Esophagus muscularis mucosa (tissue), 4 donors: ENCODE results near the gene GAPDH. TPM values are rescaled to one million over a fixed set of nuclear protein-coding genes. Genes with fewer than 3 reads are reported as not detected.
"Not testable (repeated sequence)": the region's sequence is repeated elsewhere in the genome, so short reads cannot be mapped to it uniquely, and the experiment has no call there.

Experiments used
- DNase-seq: peaks from one replicate; pipeline ENCODE4 v3.0.0-alpha.2; 2017; ENCODE audit errors: extremely low spot score
- H3K27ac ChIP-seq, 4 donors: fragments of 200-600 bp; sonication (generic); replicated peaks in 1 of 4; 1 replicate in 3 of 4; 2 replicates in 1 of 4; pipeline ENCODE4 v1.5.1; 2016 to 2019; ENCODE audit warnings: mild to moderate bottlenecking in 1 of 4
- H3K27me3 ChIP-seq, 4 donors: fragments of 200-600 bp; sonication (generic); one replicate each; pipeline versions ENCODE4 v1.5.1 to v1.6.0; 2016 to 2019
- H3K36me3 ChIP-seq, 4 donors: fragments of 200-600 bp; sonication (generic); one replicate each; pipeline ENCODE4 v1.5.1; 2016 to 2019
- H3K4me1 ChIP-seq, 4 donors: fragments of 200-600 bp; sonication (generic); one replicate each; pipeline ENCODE4 v1.5.1; 2016 to 2019
- H3K4me3 ChIP-seq, 4 donors: fragments of 200-600 bp; sonication (generic); 1 replicate in 2 of 4; 2 replicates in 2 of 4; pipeline ENCODE4 v1.5.1; 2016 to 2019; ENCODE audit warnings: mild to moderate bottlenecking in 4 of 4, moderate library complexity in 1 of 4
- H3K9me3 ChIP-seq, 4 donors: fragments of 200-600 bp; sonication (generic); 1 replicate in 3 of 4; 2 replicates in 1 of 4; pipeline ENCODE4 v1.5.1; 2016 to 2019
- EP300 ChIP-seq: sonication (generic); formaldehyde crosslinking; IDR thresholded peaks from one replicate; pipeline ENCODE4 v1.6.1; 2017; ENCODE audit warnings: antibody characterized with exemption
- POLR2A ChIP-seq: fragments of 450-650 bp; IDR thresholded peaks from one replicate; pipeline ENCODE4 v1.6.1; 2017; ENCODE audit warnings: antibody characterized with exemption, moderate library complexity, mild to moderate bottlenecking, low read depth
- POLR2AphosphoS5 ChIP-seq, 2 donors: sonication (generic); formaldehyde crosslinking; IDR thresholded peaks; one replicate each; pipeline ENCODE4 v1.6.1; 2017; ENCODE audit warnings: antibody characterized with exemption in 2 of 2
- WGBS: methylation state at CpG from one replicate; pipeline ENCODE4 v1.1.5; 2018; 5-methylcytosine and 5-hydroxymethylcytosine counted together
- intact Hi-C: fragments of 100-400 bp; cut with DNase I; formaldehyde crosslinking; loops from one replicate; pipeline ENCODE4 v1.15.1; 2023
- total RNA-seq, 4 donors: library from RNA; depleted of rRNA; stranded (reverse); fragments of >200 nt; gene quantifications; one replicate each; pipeline versions ENCODE4 v1.1.0 to v1.2.1, GENCODE V29; 2016
- TF ChIP-seq, protein P1 (sequence below), 3 experiments: fragments of 200-600 bp in 2 of 3; fragments of 450-650 bp in 1 of 3; sonication (generic) in 2 of 3; IDR thresholded peaks; one replicate each; pipeline ENCODE4 v1.5.1; 2017 to 2019; ENCODE audit warnings: antibody characterized with exemption in 3 of 3, mild to moderate bottlenecking in 2 of 3, moderate library complexity in 1 of 3

GAPDH gene
- total RNA-seq, 4 donors from 2014 or later: 2,279 to 3,578 (median 2,742) TPM

DNA sequence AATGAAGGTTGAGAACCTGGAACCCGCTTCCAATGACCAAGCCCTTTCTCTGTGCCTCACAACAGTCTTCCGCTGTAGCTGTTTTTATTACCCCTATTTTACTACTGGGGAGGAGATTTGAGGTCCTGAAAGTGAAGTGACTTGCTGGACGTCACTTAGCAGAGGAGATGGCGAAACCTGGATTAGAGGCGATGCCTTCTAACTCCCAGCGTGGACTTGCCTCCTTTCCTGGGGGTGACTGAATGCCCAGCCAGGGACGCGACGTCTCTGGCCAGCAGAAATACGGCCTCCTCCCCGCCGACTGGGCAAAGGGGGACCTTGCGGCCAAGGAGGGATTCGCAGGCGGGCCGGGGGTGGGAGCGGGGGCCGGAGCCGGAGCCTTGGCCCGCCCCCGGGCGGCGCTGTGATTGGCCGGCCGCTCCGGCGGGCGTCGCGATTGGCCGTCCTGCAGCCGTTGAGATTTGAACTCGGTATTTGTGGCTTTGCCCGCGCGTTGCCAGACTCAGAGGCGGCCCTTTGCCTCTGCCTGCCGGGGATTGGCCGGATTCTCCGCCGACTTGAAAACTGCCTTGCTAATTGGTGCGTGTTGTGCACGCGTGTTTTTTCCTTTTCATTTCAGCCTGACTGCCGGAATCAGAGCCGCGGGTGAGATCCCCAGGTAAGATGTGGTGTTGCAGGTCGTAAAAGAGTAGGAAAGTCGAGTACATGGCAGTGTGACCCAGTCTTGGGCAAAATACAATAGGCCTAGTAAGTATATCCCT is 40.6 kb upstream of the GAPDH start, which contains the start of gene NCAPD2:
Gene NCAPD2 (plus strand): TSS at position 606 of the 761 bp plus-strand sequence. CDS start 997 bp downstream, outside the sequence.
- peaks cover 0 to 44% (median 38%) of the 10 kb centered on the region in 4 donors for H3K36me3 ChIP-seq
- H3K27ac ChIP-seq: peak within 1 kb of the TSS; percentile 92 to 96 (median 96)
- no peaks in the 10 kb centered on the region for H3K9me3 ChIP-seq
- 0% methylated on average over 11 of the region's 49 CpGs for WGBS
- peaks cover 22 to 36% (median 26%) of the 10 kb centered on the region in 4 donors for H3K4me1 ChIP-seq
- DNase-seq: peak; percentile 98
- H3K4me3 ChIP-seq: peak within 1 kb of the TSS; percentile 61 to 85 (median 80)
- TF ChIP-seq, protein P1, sequence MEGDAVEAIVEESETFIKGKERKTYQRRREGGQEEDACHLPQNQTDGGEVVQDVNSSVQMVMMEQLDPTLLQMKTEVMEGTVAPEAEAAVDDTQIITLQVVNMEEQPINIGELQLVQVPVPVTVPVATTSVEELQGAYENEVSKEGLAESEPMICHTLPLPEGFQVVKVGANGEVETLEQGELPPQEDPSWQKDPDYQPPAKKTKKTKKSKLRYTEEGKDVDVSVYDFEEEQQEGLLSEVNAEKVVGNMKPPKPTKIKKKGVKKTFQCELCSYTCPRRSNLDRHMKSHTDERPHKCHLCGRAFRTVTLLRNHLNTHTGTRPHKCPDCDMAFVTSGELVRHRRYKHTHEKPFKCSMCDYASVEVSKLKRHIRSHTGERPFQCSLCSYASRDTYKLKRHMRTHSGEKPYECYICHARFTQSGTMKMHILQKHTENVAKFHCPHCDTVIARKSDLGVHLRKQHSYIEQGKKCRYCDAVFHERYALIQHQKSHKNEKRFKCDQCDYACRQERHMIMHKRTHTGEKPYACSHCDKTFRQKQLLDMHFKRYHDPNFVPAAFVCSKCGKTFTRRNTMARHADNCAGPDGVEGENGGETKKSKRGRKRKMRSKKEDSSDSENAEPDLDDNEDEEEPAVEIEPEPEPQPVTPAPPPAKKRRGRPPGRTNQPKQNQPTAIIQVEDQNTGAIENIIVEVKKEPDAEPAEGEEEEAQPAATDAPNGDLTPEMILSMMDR (IDR thresholded peaks at IDR 0.05): peak; percentile 19 to 67 (median 43)
- TF ChIP-seq POLR2A (peak; percentile 6), EP300 (no peak), POLR2AphosphoS5 (IDR thresholded peaks at IDR 0.05) (peak; percentile 23 to 86)
- H3K27me3 ChIP-seq: no peaks in the 10 kb centered on the region
- intact Hi-C loops: loop anchor here (2.0 kb wide), 1 partner anchor 39 kb away; no protein-coding TSS in a partner anchor

- H3K4me3 ChIP-seq: peak overlapping the region; percentile 61 to 85 (median 80)
- peaks cover 6 to 50% (median 44%) of the 10 kb centered on the region in 4 donors for H3K36me3 ChIP-seq
- TF ChIP-seq, protein P1 (IDR thresholded peaks at IDR 0.05): no peak
- TF ChIP-seq POLR2A: no peak
- no peak for TF ChIP-seq EP300
- TF ChIP-seq POLR2AphosphoS5 (IDR thresholded peaks at IDR 0.05): no peak
- intact Hi-C loops: loop anchor here (2.0 kb wide), 1 partner anchor 38 kb away; no protein-coding TSS in a partner anchor
- H3K4me1 ChIP-seq: peaks cover 22 to 36% (median 26%) of the 10 kb centered on the region in 4 donors
- no peak for DNase-seq
- H3K9me3 ChIP-seq: no peaks in the 10 kb centered on the region
- 0% methylated on average over 14 of the region's 14 CpGs for WGBS
- H3K27me3 ChIP-seq: no peaks in the 10 kb centered on the region
- H3K27ac ChIP-seq: peak overlapping the region; percentile 92 to 96 (median 96)
Measured at GRCh38 chr12:6494258-6494743, 40.0 kb upstream of the GAPDH start.

- H3K4me3 ChIP-seq: peak overlapping the region in 3 of 4 donors; percentile 9 to 85 (median 77)
- no peak for DNase-seq
- intact Hi-C loops: loop anchor here (2.0 kb wide), 1 partner anchor 38 kb away; no protein-coding TSS in a partner anchor
- no peaks in the 10 kb centered on the region for H3K9me3 ChIP-seq
- H3K27ac ChIP-seq: peak overlapping the region in 1 of 4 donors; percentile 92
- H3K4me1 ChIP-seq: peaks cover 22 to 36% (median 26%) of the 10 kb centered on the region in 4 donors
- peaks cover 10 to 57% (median 48%) of the 10 kb centered on the region in 4 donors for H3K36me3 ChIP-seq
- no peaks in the 10 kb centered on the region for H3K27me3 ChIP-seq
- TF ChIP-seq EP300 (no peak), POLR2A (no peak), POLR2AphosphoS5 (IDR thresholded peaks at IDR 0.05) (no peak)
- TF ChIP-seq, protein P1 (IDR thresholded peaks at IDR 0.05): no peak
- 50% methylated on average over 1 of the region's 1 CpG for WGBS
Measured at GRCh38 chr12:6494968-6495367, 39.3 kb upstream of the GAPDH start.

- WGBS: 69% methylated on average over 3 of the region's 3 CpGs
- H3K27me3 ChIP-seq, H3K4me3 ChIP-seq, H3K9me3 ChIP-seq, intact Hi-C loops, H3K27ac ChIP-seq, DNase-seq: not testable (repeated sequence)
- Histone ChIP-seq H3K4me1 (peaks cover 20 to 31% (median 21%) of the 10 kb centered on the region in 4 donors), H3K36me3 (peaks cover 10 to 46% (median 37%) of the 10 kb centered on the region in 4 donors)
Measured at GRCh38 chr12:6497291-6497690, 37.0 kb upstream of the GAPDH start.

- peaks cover 2 to 13% (median 3%) of the 10 kb centered on the region in 4 donors for H3K4me1 ChIP-seq
- TF ChIP-seq, protein P1 (IDR thresholded peaks at IDR 0.05): no peak
- no peak for TF ChIP-seq POLR2AphosphoS5 (IDR thresholded peaks at IDR 0.05)
- TF ChIP-seq POLR2A: no peak
- no peak for TF ChIP-seq EP300
- intact Hi-C loops: no loop called here
- WGBS: 86% methylated on average over 2 of the region's 2 CpGs
- no peaks in the 10 kb centered on the region for H3K9me3 ChIP-seq
- no peak for DNase-seq
- no peak overlapping the region for H3K4me3 ChIP-seq
- H3K27ac ChIP-seq: no peak overlapping the region
- peaks cover 10 to 62% (median 41%) of the 10 kb centered on the region in 4 donors for H3K36me3 ChIP-seq
- H3K27me3 ChIP-seq: no peaks in the 10 kb centered on the region
Measured at GRCh38 chr12:6500466-6500865, 33.9 kb upstream of the GAPDH start.
